HTERT RPE-1 (cell line): ENCODE data around the gene XPNPEP2.

Experiments used
- in situ Hi-C: fragments of 300-500 bp; cut with MboI; formaldehyde crosslinking; loops from 4 replicates; pipeline ENCODE4 v1.14.3; 2020; ENCODE audit warnings: low sequenced_read_pairs

XPNPEP2 gene

GRCh38 chrX:129777218-129778030 is 38.6 kb downstream of the XPNPEP2 start:
- in situ Hi-C loops, result no loop called here

DNA sequence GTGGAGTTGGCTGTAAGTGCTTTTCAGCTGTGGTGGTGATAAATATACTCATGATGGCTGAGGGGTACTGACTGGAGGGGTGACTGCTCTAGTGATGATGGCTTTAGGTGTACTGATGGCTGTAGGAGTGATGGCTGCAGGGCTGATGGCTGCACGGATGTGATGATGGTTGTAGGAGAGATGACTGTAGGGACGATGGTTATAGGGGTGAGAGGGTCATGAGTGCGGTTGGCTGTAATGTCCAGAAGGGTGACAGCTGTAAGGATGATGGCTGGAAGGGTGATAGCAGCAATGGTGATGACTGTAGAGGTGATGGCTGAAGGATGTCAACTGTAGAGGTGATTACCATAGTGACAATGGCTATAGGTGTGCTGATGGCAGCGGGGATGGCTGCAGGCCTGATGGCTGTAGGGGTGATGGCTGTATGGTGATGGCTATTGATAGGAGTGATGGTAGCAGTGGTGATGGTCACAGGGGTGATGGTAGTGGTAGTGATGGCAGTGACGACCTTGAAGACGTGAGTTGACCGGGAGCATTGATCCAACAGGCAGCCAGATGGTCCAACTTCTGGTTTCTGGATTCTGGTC is 40.4 kb downstream of the XPNPEP2 start:
- in situ Hi-C loops, result no loop called here

GRCh38 chrX:129779747-129780146 is 41.0 kb downstream of the XPNPEP2 start, which contains the start of gene SASH3:
Gene SASH3 (plus strand): TSS chrX:129779949. CDS start chrX:129780098, 149 bp downstream.
- in situ Hi-C loops, result no loop called here

DNA sequence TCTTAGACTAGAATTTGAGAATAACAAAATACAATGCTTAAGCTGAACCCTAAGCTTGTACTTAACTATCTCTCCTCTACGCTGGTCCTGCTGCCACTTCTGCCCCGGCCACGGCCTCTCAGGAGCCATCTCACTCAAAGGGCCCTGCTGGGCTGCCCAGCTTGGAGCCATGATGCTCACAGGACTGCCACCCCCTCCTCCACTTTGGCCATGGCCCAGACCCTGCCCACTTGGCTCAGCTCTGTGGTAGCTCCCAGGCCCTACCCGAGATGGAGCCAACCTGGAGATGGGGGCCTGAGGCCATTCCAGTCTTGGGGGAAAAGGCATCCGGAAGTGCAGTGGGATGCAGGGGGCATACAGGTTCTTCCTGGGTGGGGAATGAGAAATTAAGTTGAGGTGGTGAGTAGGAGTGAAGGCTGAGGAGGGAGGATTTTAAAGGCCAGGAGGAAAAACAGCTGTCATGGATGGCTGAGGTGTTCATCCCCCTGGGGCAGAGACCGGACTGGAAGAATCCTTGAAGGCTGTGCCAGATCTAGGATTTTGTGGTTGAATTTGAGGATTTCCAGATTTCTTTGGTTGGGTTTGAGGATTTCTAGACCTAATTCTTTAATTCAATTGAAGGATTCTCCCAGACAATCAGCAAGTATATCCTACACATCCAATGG is 41.8 kb downstream of the XPNPEP2 start:
- in situ Hi-C loops, result no loop called here

- in situ Hi-C loops, result no loop called here
These were observed 42.4 kb downstream of the XPNPEP2 start for GRCh38 chrX:129781134-129781672.

- in situ Hi-C loops, result no loop called here
These were observed 43.1 kb downstream of the XPNPEP2 start for GRCh38 chrX:129781680-129782495.

DNA sequence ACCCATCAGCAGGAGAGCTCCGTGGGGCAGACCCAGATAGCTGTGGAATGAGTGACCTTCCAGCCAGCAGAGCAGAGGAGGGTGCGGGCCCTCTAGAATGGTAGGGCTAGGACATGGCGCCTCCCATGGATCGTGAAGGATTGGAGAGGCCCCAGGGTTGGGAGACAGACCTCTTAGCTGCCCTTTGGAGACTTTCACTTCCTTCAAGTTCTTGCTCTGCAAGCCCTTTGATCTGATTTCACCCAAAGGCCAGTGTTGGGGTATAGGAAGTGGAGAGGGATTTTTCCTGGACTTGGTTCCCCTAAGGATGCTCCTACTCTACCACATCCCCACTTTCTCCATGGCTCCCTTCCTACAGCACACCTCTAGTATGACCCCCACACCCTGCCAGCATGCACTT is 43.9 kb downstream of the XPNPEP2 start:
- in situ Hi-C loops, result no loop called here

DNA sequence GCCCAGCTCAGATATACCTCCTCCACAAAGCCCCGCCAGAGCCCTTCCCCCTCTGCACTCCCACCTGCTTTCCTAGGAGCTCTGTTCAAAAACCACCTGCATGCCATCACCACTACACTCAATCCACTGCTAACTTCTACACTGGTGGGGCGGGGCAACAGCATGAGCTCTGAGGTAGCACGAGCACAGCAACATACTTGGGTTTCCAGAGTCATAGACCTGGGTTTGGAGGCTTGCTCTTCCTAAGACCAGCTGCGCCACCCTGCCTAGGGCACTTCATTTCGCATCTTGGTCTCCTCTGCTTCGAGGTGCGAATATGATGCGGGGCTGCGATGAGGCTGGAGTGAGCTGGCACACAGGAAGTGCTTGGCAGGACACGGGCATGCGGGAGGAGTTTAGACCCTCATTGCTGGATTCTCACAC is 44.5 kb downstream of the XPNPEP2 start:
- in situ Hi-C loops, result no loop called here

GRCh38 chrX:129784371-129784770 is 45.6 kb downstream of the XPNPEP2 start:
- in situ Hi-C loops, result no loop called here

GRCh38 chrX:129785160-129785947 is 46.6 kb downstream of the XPNPEP2 start:
- in situ Hi-C loops, result no loop called here

- in situ Hi-C loops, result no loop called here
These were observed 47.5 kb downstream of the XPNPEP2 start for GRCh38 chrX:129786210-129786651.

GRCh38 chrX:129787336-129788055 is 48.7 kb downstream of the XPNPEP2 start:
- in situ Hi-C loops, result no loop called here

DNA sequence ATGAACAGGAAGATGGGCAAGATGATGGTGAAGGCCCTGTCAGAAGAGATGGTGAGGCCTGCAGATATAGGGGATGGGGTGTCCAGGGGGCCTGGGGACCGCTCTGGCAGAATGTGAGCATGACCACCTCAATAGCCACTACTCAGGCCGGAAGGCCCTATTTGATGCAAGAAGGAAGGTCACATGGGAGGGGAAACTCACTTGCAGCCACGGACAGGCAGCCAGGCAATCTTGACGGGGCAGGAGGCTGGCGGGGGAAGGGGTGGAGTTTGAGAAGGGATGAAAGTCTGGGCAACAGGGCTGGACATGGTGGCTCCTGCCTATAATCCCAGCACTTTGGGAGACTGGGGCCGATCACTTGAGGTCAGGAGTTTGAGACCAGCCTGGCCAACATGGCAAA is 49.7 kb downstream of the XPNPEP2 start:
- in situ Hi-C loops, result no loop called here

GRCh38 chrX:129790146-129790545 is 51.4 kb downstream of the XPNPEP2 start:
- in situ Hi-C loops, result no loop called here

DNA sequence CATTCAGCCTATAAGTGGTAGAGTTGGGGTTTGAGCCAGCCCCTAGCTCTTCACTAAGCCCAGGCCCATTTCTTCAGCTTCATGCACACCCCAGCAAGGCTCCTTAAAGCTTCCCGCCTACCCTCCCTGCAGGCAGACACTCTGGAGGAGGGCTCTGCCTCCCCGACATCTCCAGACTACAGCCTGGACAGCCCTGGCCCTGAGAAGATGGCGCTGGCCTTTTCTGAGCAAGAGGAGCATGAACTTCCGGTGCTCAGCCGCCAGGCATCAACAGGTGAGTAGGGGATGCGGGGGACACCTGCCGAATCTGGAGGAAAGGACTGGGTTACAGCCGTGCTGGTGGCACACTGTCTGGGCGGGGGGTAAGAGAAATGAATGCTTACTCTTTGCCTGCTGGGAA is 52.0 kb downstream of the XPNPEP2 start:
- in situ Hi-C loops, result no loop called here

DNA sequence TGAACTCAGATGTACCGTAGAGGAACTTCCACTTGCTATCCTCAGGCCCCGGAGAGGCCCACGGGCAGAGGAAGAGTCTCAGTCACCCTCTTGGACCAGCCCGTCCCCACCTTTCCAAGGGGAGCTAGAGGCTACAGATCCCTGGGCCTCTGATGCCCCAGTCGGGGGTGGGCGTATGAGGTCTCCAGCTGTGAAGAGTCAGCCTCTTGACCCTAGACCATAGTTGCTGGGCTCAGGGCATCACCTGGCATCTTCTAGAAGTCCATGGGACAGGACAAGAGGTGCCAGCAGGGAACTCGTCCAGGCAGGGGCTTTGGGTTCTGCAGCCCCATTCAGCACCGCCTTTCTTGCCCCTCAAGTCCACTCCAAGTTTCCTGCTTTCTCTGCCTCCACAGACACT is 52.6 kb downstream of the XPNPEP2 start:
- in situ Hi-C loops, result no loop called here

DNA sequence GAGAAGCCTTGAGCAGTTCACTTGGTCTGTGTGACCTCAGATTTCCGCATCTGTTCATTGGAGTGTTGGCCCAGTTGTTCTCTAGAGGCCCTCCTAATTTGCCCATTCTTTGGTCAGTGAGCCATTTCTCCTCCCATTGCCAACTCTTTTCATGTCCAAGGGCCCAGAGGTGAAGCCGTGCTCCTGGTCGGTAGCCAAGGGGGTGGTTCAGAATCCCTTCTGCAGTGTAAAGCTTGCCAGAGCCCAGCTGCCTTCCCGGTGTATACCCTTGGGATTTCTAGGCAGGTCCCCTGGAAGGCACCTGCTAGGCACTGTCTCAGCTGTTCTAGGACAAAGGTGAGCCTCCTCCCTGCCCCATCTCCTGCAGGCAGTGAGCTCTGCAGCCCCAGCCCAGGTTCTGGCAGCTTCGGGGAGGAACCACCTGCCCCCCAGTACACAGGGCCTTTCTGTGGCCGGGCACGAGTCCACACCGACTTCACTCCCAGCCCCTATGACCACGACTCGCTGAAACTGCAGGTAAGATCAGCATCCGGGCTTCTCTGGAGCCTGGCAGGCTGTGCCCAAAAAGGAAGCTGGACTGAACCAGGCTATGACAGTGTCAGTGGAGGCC is 53.3 kb downstream of the XPNPEP2 start:
- in situ Hi-C loops, result no loop called here

GRCh38 chrX:129792586-129793291 is 54.0 kb downstream of the XPNPEP2 start:
- in situ Hi-C loops, result no loop called here
